Measurements from ENCODE around the gene RILPL1. TPM values are rescaled to one million over a fixed set of nuclear protein-coding genes. Genes with fewer than 3 reads are reported as not detected.

RILPL1 gene
- total and polyA plus RNA-seq, 9 of the 15 experiments (the other 6 are each of a cell fraction or from before 2014, with no cell fraction given) = 0.25 to 10.6 (median 8.6) TPM

DNA sequence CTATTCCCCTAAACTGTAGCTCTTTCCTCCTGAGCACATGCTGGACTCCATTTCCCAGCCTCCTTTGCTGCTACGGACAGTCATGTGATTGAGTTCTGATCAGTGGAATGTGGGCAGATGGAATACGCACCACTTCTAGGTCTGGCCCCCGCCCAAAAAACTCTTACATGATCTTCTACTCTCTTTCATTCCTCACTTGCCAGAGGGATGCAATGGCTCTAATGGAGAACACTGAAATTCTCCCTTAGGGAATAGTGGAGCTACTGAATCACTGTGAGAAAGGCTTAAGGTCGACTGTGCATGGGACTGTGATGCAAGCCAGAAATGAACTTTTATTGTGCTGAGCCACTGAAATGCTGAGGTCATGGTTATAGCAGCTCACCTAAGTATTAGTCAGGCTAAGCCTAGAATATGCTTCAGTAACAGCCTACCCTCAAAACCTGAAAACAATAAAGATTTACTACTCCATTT, 37.9 kb upstream of the RILPL1 start (continued):
- TF ChIP-seq CXXC5 (CRISPR knock-in tag; IDR thresholded peaks at IDR 0.05) (0 out of 2 replicates have a peak, but pooled peaks have one; percentile 39), ZNF224 (CRISPR knock-in tag; IDR thresholded peaks at IDR 0.05) (no peak), NFIX (CRISPR knock-in tag; IDR thresholded peaks at IDR 0.05; ENCODE audit: low read depth) (no peak), ZNF316 (IDR thresholded peaks at IDR 0.05) (peak; percentile 66), ELF1 (tag; IDR thresholded peaks at IDR 0.05) (no peak), ZNF551 (CRISPR knock-in tag; IDR thresholded peaks at IDR 0.05) (no peak), NFYB (IDR thresholded peaks at IDR 0.05; ENCODE audit: extremely low read depth, insufficient read length) (no peak), CREM (IDR thresholded peaks at IDR 0.05; ENCODE audit: low read depth) (peak; percentile 50), ATF1 (CRISPR knock-in tag; IDR thresholded peaks at IDR 0.05) (no peak), ATF1 (tag; IDR thresholded peaks at IDR 0.05) (peak; percentile 34; the same call in 1 of the 2 replicates), ZNF586 (CRISPR knock-in tag; conservative IDR thresholded peaks at IDR 0.05) (no peak), USF1 (CRISPR knock-in tag; IDR thresholded peaks at IDR 0.05) (peak; percentile 90), ZNF431 (CRISPR knock-in tag; IDR thresholded peaks at IDR 0.05) (no peak), ZNF174 (CRISPR knock-in tag; IDR thresholded peaks at IDR 0.05) (no peak), NFIC (IDR thresholded peaks at IDR 0.05) (peak; percentile 80), ESRRA (IDR thresholded peaks at IDR 0.05; ENCODE audit: borderline replicate concordance, low read depth) (no peak), CBFA2T3 (IDR thresholded peaks at IDR 0.05) (no peak), ZNF699 (CRISPR knock-in tag; IDR thresholded peaks at IDR 0.05; ENCODE audit: insufficient replicate concordance) (no peak), DIDO1 (tag; IDR thresholded peaks at IDR 0.05; ENCODE audit: low read depth) (peak; percentile 32; the same call in 1 of the 2 replicates), SMAD4 (CRISPR knock-in tag; conservative IDR thresholded peaks at IDR 0.05) (0 out of 2 replicates have a peak, but pooled peaks have one; percentile 24), CBX3 (IDR thresholded peaks at IDR 0.05; ENCODE audit: borderline replicate concordance in 1 of 2, low read length in 2 of 2) (0 out of 3 replicates have a peak, but pooled peaks of 1 of the 2 experiments have one; percentile 31), FOXM1 (IDR thresholded peaks at IDR 0.05; ENCODE audit: low read depth) (no peak), FOXM1 (CRISPR knock-in tag; IDR thresholded peaks at IDR 0.05; ENCODE audit: low read depth) (no peak)
- TF ChIP-seq, protein P1, sequence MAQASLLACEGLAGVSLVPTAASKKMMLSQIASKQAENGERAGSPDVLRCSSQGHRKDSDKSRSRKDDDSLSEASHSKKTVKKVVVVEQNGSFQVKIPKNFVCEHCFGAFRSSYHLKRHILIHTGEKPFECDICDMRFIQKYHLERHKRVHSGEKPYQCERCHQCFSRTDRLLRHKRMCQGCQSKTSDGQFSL (CRISPR knock-in tag; IDR thresholded peaks at IDR 0.05) = no peak
- TF ChIP-seq, protein P1 (tag; IDR thresholded peaks at IDR 0.05) = no peak
- TF ChIP-seq, protein P2, sequence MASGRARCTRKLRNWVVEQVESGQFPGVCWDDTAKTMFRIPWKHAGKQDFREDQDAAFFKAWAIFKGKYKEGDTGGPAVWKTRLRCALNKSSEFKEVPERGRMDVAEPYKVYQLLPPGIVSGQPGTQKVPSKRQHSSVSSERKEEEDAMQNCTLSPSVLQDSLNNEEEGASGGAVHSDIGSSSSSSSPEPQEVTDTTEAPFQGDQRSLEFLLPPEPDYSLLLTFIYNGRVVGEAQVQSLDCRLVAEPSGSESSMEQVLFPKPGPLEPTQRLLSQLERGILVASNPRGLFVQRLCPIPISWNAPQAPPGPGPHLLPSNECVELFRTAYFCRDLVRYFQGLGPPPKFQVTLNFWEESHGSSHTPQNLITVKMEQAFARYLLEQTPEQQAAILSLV (tag; IDR thresholded peaks at IDR 0.05) = no peak

Measured in K562 (cell line).